MM.1S (cell line): ENCODE measurements around the gene SLC49A4.
"Not testable (repeated sequence)": the region's sequence is repeated elsewhere in the genome, so short reads cannot be mapped to it uniquely, and the experiment has no call there.

Experiments used
- DNase-seq: peaks from one replicate; pipeline ENCODE4 v3.0.0-alpha.2; 2015
- H2AFZ ChIP-seq: fragments of 300-600 bp; sonication (generic); 2 replicates; pipeline ENCODE4 v1.6.0; 2016; ENCODE audit warnings: antibody characterized with exemption, low read length
- H3F3A ChIP-seq: fragments of 300-600 bp; sonication (generic); 2 replicates; pipeline ENCODE4 v1.6.1; 2016; ENCODE audit warnings: mild to moderate bottlenecking, antibody characterized with exemption, low read length, moderate library complexity, mixed read lengths; ENCODE audit not compliant: insufficient read depth
- H3K27ac ChIP-seq: fragments of 300-600 bp; sonication (generic); 2 replicates; pipeline ENCODE4 v1.5.1; 2016; ENCODE audit warnings: mild to moderate bottlenecking, low read length
- H3K27me3 ChIP-seq: fragments of 300-600 bp; sonication (generic); replicated peaks from 2 replicates; pipeline ENCODE4 v1.6.0; 2016; ENCODE audit warnings: low read length; ENCODE audit not compliant: insufficient read depth
- H3K36me3 ChIP-seq: fragments of 300-600 bp; sonication (generic); replicated peaks from 2 replicates; pipeline ENCODE4 v1.6.1; 2016; ENCODE audit warnings: mild to moderate bottlenecking, low read length, mixed read lengths; ENCODE audit not compliant: insufficient read depth
- H3K4me1 ChIP-seq: fragments of 300-600 bp; sonication (generic); 2 replicates; pipeline ENCODE4 v1.6.1; 2016; ENCODE audit warnings: low read length, mixed read lengths
- H3K4me2 ChIP-seq: fragments of 300-600 bp; sonication (generic); 2 replicates; pipeline ENCODE4 v1.6.0; 2016; ENCODE audit warnings: low read depth, low read length
- H3K4me3 ChIP-seq: fragments of 300-600 bp; sonication (generic); 2 replicates; pipeline ENCODE4 v1.5.1; 2016; ENCODE audit warnings: low read length, mixed read lengths
- H3K79me2 ChIP-seq: fragments of 300-600 bp; sonication (generic); 2 replicates; pipeline ENCODE4 v1.6.1; 2016; ENCODE audit warnings: mixed run types, low read length, mixed read lengths
- H3K9ac ChIP-seq: fragments of 300-600 bp; sonication (generic); 2 replicates; pipeline ENCODE4 v1.6.1; 2016; ENCODE audit warnings: low read length, mixed read lengths
- H3K9me2 ChIP-seq: fragments of 300-600 bp; sonication (generic); replicated peaks from 2 replicates; pipeline ENCODE4 v1.6.1; 2016; ENCODE audit warnings: mild to moderate bottlenecking, low read length, mixed read lengths; ENCODE audit not compliant: insufficient read depth
- H3K9me3 ChIP-seq: fragments of 300-600 bp; sonication (generic); replicated peaks from 2 replicates; pipeline ENCODE4 v1.6.1; 2016; ENCODE audit warnings: mild to moderate bottlenecking, low read length, mixed read lengths; ENCODE audit not compliant: insufficient read depth
- H4K20me1 ChIP-seq: fragments of 300-600 bp; sonication (generic); 2 replicates; pipeline ENCODE4 v1.6.1; 2016; ENCODE audit warnings: mild to moderate bottlenecking, low read length, moderate library complexity, mixed read lengths; ENCODE audit not compliant: insufficient read depth
- CTCF ChIP-seq: fragments of 300-600 bp; sonication (generic); IDR thresholded peaks from 2 replicates; pipeline ENCODE4 v1.5.1; 2016; ENCODE audit warnings: antibody characterized with exemption, low read length, mixed read lengths
- EZH2 ChIP-seq: fragments of 300-600 bp; sonication (generic); optimal IDR thresholded peaks from 2 replicates; pipeline ENCODE3; 2017; ENCODE audit warnings: low read depth, mild to moderate bottlenecking, antibody characterized with exemption, low read length, mixed read lengths
- EZH2phosphoT487 ChIP-seq: fragments of 300-600 bp; sonication (generic); IDR thresholded peaks from 2 replicates; pipeline ENCODE4 v1.6.1; 2018; ENCODE audit warnings: antibody characterized with exemption, low read length

The SLC49A4 gene

GRCh38 chr3:122794779-122795673 lies at the start of gene SLC49A4:
Gene SLC49A4 (plus strand): TSS chr3:122795069. CDS start chr3:122795193, 124 bp downstream.
- Histone ChIP-seq H4K20me1 (no peaks in the 10 kb centered on the region), H3K9me3 (no peaks in the 10 kb centered on the region), H3K36me3 (no peaks in the 10 kb centered on the region), H3F3A (peaks cover 8% of the 10 kb centered on the region; the same call in 1 of the 2 replicates), H2AFZ (peak within 1 kb of the TSS; percentile 84), H3K9ac (peak within 1 kb of the TSS; percentile 84), H3K79me2 (peaks cover 51% of the 10 kb centered on the region), H3K9me2 (no peaks in the 10 kb centered on the region), H3K27ac (peak within 1 kb of the TSS; percentile 92), H3K4me2 (peak within 1 kb of the TSS; percentile 98), H3K27me3 (no peaks in the 10 kb centered on the region), H3K4me1 (peaks cover 11% of the 10 kb centered on the region), H3K4me3 (peak within 1 kb of the TSS; percentile 84)
- DNase-seq, result peak; percentile 86
- TF ChIP-seq EZH2phosphoT487 (no peak), EZH2 (no peak)

- Histone ChIP-seq H2AFZ (no peak overlapping the region), H3K27me3 (no peaks in the 10 kb centered on the region), H3F3A (no peaks in the 10 kb centered on the region), H3K36me3 (no peaks in the 10 kb centered on the region), H3K4me3 (no peak overlapping the region), H3K27ac (no peak overlapping the region), H4K20me1 (no peaks in the 10 kb centered on the region), H3K79me2 (no peaks in the 10 kb centered on the region), H3K9me2 (no peaks in the 10 kb centered on the region), H3K4me2 (no peak overlapping the region), H3K9me3 (no peaks in the 10 kb centered on the region), H3K9ac (no peak overlapping the region), H3K4me1 (no peaks in the 10 kb centered on the region)
- no peak for DNase-seq
- TF ChIP-seq EZH2phosphoT487, result no peak
- TF ChIP-seq EZH2, result no peak
- TF ChIP-seq CTCF, result no peak
Observed at GRCh38 chr3:122745369-122746021, 49.4 kb upstream of the SLC49A4 start.

- H3K36me3 ChIP-seq, H2AFZ ChIP-seq, H3F3A ChIP-seq, DNase-seq, H3K9me2 ChIP-seq, H4K20me1 ChIP-seq, H3K27ac ChIP-seq, H3K4me1 ChIP-seq, H3K9ac ChIP-seq, H3K4me3 ChIP-seq, H3K27me3 ChIP-seq, H3K79me2 ChIP-seq, H3K4me2 ChIP-seq, H3K9me3 ChIP-seq: not testable (repeated sequence)
Observed at GRCh38 chr3:122747295-122747694, 47.6 kb upstream of the SLC49A4 start.

GRCh38 chr3:122748347-122748746 lies 46.5 kb upstream of the SLC49A4 start:
- H3K4me1 ChIP-seq, result no peaks in the 10 kb centered on the region
- TF ChIP-seq EZH2, result no peak
- TF ChIP-seq EZH2phosphoT487, result no peak
- TF ChIP-seq CTCF, result no peak
- no peak overlapping the region for H2AFZ ChIP-seq
- no peaks in the 10 kb centered on the region for H3K36me3 ChIP-seq
- no peaks in the 10 kb centered on the region for H3K9me3 ChIP-seq
- no peak for DNase-seq
- H3K27me3 ChIP-seq, result no peaks in the 10 kb centered on the region
- H3F3A ChIP-seq, result no peaks in the 10 kb centered on the region
- no peaks in the 10 kb centered on the region for H4K20me1 ChIP-seq
- H3K4me2 ChIP-seq, result no peak overlapping the region
- no peaks in the 10 kb centered on the region for H3K79me2 ChIP-seq
- H3K27ac ChIP-seq, result no peak overlapping the region
- no peak overlapping the region for H3K9ac ChIP-seq
- no peak overlapping the region for H3K4me3 ChIP-seq
- H3K9me2 ChIP-seq, result no peaks in the 10 kb centered on the region
